H1 (cell line): ENCODE measurements around the gene RUNX1. TPM values are rescaled to one million over a fixed set of nuclear protein-coding genes. Genes with fewer than 3 reads are reported as not detected.
A peak's percentile ranks its signal among the peaks of the same experiment; 100 is the strongest.

Source experiments
- RAD21 ChIP-seq, 2 experiments: IDR thresholded peaks in 1 of 2; conservative IDR thresholded peaks in 1 of 2; 2 replicates each; pipeline ENCODE4 v1.6.1; 2011; ENCODE audit warnings: low read depth in 2 of 2, low read length in 2 of 2, improper control_type of control experiment in 1 of 2, inconsistent platforms in 1 of 2, mild to moderate bottlenecking in 1 of 2, moderate library complexity in 1 of 2
- SIN3A ChIP-seq, 2 experiments: IDR thresholded peaks in 1 of 2; conservative IDR thresholded peaks in 1 of 2; 2 replicates each; pipeline ENCODE4 v1.6.1; 2011 to 2012; ENCODE audit warnings: low read length in 2 of 2, improper control_type of control experiment in 1 of 2, low read depth in 1 of 2, mild to moderate bottlenecking in 1 of 2
- YY1 ChIP-seq: IDR thresholded peaks from 2 replicates; pipeline ENCODE4 v1.6.1; 2011; ENCODE audit warnings: low read depth, mild to moderate bottlenecking, low read length
- polyA plus RNA-seq, 7 experiments: library from polyadenylated mRNA; depleted of rRNA in 3 of 7; stranded (reverse) in 5 of 7; unstranded in 2 of 7; fragments of >200 nt in 5 of 7; fragments of 200-250 nt in 2 of 7; gene quantifications; 1 replicate in 5 of 7; 2 replicates in 1 of 7; 4 replicates in 1 of 7; pipeline versions ENCODE4 v1.2.1 to v1.2.3, GENCODE V29; 2011 to 2013; ENCODE audit warnings: missing spikeins in 2 of 7, mixed read lengths in 2 of 7
- total RNA-seq: library from RNA; stranded (reverse); fragmentation: NEBNext Ultra II Directional; extraction: Animal tissue kit (Norgen Biotek cat#: 25700); gene quantifications from 2 replicates; pipeline ENCODE4 v1.2.1, GENCODE V29; 2021

The RUNX1 gene
- total and polyA plus RNA-seq, 2 of the 8 experiments (the other 6 are each of a cell fraction or from before 2014, with no cell fraction given): 0.20 to 0.60 TPM

GRCh38 chr21:34888569-34889319 lies 160.4 kb downstream of the RUNX1 start (continued):
- TF ChIP-seq RAD21 (IDR thresholded peaks at IDR 0.05 in 1 of 2, conservative IDR thresholded peaks at IDR 0.05 in 1 of 2; ENCODE audit: low read depth in 2 of 2, low read length in 2 of 2) (peak in 1 of 2 experiments; percentile 7; a peak in 1 of 4 replicates), SIN3A (conservative IDR thresholded peaks at IDR 0.05 in 1 of 2, IDR thresholded peaks at IDR 0.05 in 1 of 2; ENCODE audit: low read depth in 1 of 2, low read length in 2 of 2) (0 out of 4 replicates have a peak, but pooled peaks of 1 of the 2 experiments have one; percentile 5), YY1 (no peak)
- TF ChIP-seq, all 59 proteins: peak for 11
